WI38 (cell line): ENCODE results near the gene C3orf20.

Source experiments
- H3K4me3 ChIP-seq: 2 replicates; pipeline ENCODE4 v1.5.1; 2011; ENCODE audit warnings: low read depth, mild to moderate bottlenecking, control low read depth, low read length
- CTCF ChIP-seq: IDR thresholded peaks from 2 replicates; pipeline ENCODE4 v1.5.1; 2012; ENCODE audit warnings: low read depth, mild to moderate bottlenecking, control low read depth, low read length

Gene C3orf20

GRCh38 chr3:14641346-14641745 lies 33.6 kb upstream of the C3orf20 start:
- H3K4me3 ChIP-seq: no peak overlapping the region
- TF ChIP-seq CTCF: no peak

- no peak overlapping the region for H3K4me3 ChIP-seq
- no peak for TF ChIP-seq CTCF
Measured at GRCh38 chr3:14645453-14645852, 29.5 kb upstream of the C3orf20 start.

- H3K4me3 ChIP-seq: no peak overlapping the region
- no peak for TF ChIP-seq CTCF
Measured at GRCh38 chr3:14646131-14646573, 28.8 kb upstream of the C3orf20 start.

GRCh38 chr3:14646589-14647413 lies 28.1 kb upstream of the C3orf20 start:
- no peak for TF ChIP-seq CTCF

GRCh38 chr3:14647976-14648955 lies 26.7 kb upstream of the C3orf20 start:
- H3K4me3 ChIP-seq: no peak overlapping the region
- no peak for TF ChIP-seq CTCF

More at GRCh38 chr3:14646589-14647413, 28.1 kb upstream of the C3orf20 start:
- H3K4me3 ChIP-seq: no peak overlapping the region

- no peak for TF ChIP-seq CTCF
- no peak overlapping the region for H3K4me3 ChIP-seq
Measured at GRCh38 chr3:14649466-14649865, 25.5 kb upstream of the C3orf20 start.

- TF ChIP-seq CTCF: no peak
Measured at GRCh38 chr3:14650193-14650592, 24.7 kb upstream of the C3orf20 start.

More at GRCh38 chr3:14650193-14650592, 24.7 kb upstream of the C3orf20 start:
- no peak overlapping the region for H3K4me3 ChIP-seq
